ENCODE results near the gene ARHGEF28.
A peak's percentile ranks its signal among the peaks of the same experiment; 100 is the strongest.

DNA sequence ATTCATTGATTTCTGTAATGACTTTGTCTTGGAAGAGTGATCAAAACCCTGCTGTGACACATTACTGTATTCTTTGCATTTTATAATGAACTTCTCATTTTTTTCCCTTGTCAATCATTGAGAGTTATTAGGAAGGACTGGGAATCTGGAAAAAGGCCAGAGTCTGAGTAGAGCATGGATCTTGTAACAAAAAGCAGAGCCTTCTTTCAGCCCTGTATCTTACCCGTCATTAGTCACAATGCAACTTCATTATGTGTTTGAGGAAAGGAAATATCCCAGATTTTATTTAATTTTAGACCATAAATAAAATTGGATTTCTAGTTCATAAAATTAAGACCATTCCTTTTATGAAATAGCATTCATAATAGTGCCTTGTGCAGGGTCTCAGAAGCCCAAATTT lies 131.4 kb downstream of the ARHGEF28 start:
- peak; percentile 94 for TF ChIP-seq ISL1 (CRISPR knock-in tag; IDR thresholded peaks at IDR 0.05)
- TF ChIP-seq, protein P1, sequence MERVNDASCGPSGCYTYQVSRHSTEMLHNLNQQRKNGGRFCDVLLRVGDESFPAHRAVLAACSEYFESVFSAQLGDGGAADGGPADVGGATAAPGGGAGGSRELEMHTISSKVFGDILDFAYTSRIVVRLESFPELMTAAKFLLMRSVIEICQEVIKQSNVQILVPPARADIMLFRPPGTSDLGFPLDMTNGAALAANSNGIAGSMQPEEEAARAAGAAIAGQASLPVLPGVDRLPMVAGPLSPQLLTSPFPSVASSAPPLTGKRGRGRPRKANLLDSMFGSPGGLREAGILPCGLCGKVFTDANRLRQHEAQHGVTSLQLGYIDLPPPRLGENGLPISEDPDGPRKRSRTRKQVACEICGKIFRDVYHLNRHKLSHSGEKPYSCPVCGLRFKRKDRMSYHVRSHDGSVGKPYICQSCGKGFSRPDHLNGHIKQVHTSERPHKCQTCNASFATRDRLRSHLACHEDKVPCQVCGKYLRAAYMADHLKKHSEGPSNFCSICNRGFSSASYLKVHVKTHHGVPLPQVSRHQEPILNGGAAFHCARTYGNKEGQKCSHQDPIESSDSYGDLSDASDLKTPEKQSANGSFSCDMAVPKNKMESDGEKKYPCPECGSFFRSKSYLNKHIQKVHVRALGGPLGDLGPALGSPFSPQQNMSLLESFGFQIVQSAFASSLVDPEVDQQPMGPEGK (CRISPR knock-in tag; IDR thresholded peaks at IDR 0.05; ENCODE audit: borderline replicate concordance): no peak; the same call in 1 of the 2 replicates
- TF ChIP-seq TCF4 (CRISPR knock-in tag; IDR thresholded peaks at IDR 0.05; ENCODE audit: borderline replicate concordance): peak; percentile 51; the same call in 1 of the 2 replicates
- peak; percentile 67; the same call in 1 of the 2 replicates for TF ChIP-seq ZC3H10 (CRISPR knock-in tag; IDR thresholded peaks at IDR 0.05)
- no peak for TF ChIP-seq ZFP30 (CRISPR knock-in tag; IDR thresholded peaks at IDR 0.05)
